ENCODE data around the gene COLEC12.

DNA sequence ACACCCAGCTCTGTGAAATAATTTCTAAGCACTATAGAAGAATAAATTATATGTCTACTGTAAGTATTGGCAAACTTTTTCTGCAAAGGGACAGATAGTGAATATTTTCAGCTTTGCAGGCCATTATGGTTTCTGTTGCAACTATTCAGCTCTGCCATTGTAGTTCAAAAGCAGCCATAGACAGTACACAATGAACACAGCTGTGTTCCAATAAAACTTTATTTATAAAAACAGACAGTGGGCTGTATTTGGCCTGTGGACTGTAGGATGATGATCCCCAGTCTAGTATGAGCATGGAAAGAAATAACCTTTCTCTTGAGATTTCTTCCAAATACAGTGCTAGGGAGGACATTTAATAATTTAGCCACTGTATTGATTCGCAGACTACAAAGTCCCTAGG, 197.5 kb downstream of the COLEC12 start:
- no peak for TF ChIP-seq CTCF (optimal IDR thresholded peaks at IDR 0.05 in 1 of 3, IDR thresholded peaks at IDR 0.05 in 1 of 3, conservative IDR thresholded peaks at IDR 0.05 in 1 of 3; ENCODE audit: extremely low read depth in 1 of 3, insufficient read depth in 2 of 3, low read length in 3 of 3)
- TF ChIP-seq EZH2 (IDR thresholded peaks at IDR 0.05; ENCODE audit: low read length) = no peak

Data from keratinocyte (primary cell).